ENCODE data around the gene DISC1. TPM values are rescaled to one million over a fixed set of nuclear protein-coding genes. Genes with fewer than 3 reads are reported as not detected.
"Not testable (repeated sequence)": the region's sequence is repeated elsewhere in the genome, so short reads cannot be mapped to it uniquely, and the experiment has no call there.

DISC1 gene
- total RNA-seq, 2 donors from 2014 or later = 3.9 to 8.2 TPM

GRCh38 chr1:231665726-231666125 lies 39.1 kb downstream of the DISC1 start:
- Mint-ChIP-seq H3K4me1 (peaks cover 6% of the 10 kb centered on the region), H3K27ac (no peak overlapping the region), H3K4me3 (no peak overlapping the region), H3K9me3 (peaks cover 10% of the 10 kb centered on the region), H3K36me3 (ENCODE audit: low read depth) (no peaks in the 10 kb centered on the region), H3K27me3 (no peaks in the 10 kb centered on the region)
- ATAC-seq (replicated peaks) = no peak

DNA sequence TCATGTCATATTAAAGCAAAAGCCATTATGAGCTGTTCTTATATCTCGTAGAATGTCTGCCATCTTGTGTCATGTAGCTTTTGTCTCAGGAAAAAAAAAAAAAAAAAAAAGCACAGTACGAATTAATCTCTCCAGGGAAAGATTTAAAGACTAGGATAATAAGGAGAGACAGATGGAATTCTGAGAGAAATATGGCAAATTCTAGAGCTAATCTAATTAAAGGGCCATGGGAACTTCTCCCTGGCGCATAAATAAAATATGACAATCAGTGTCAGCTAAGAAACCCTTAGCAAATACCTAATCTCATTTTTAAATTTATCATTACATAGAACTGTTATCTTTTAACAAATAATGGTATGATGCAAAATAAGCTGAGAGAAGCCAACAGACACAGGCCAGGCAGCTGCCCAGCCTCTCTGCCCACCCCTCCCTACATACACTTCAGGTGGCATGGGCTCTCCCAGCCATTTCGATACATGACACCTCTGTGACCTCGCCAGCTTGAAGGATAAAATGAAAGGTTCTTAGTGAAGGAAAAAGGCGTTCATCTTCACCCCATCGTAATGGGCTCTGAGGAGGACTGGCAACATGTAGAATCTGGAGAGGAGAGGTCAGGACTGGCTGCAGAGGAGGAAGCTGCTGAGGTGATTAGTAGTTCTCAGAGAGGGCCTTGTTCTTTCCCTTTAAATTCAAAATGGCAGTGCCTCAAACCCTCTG lies 39.8 kb downstream of the DISC1 start:
- no peak for ATAC-seq (replicated peaks)
- Mint-ChIP-seq H3K4me3 (no peak overlapping the region), H3K4me1 (peaks cover 6% of the 10 kb centered on the region), H3K9me3 (peaks cover 8% of the 10 kb centered on the region), H3K27ac (no peak overlapping the region), H3K36me3 (ENCODE audit: low read depth) (no peaks in the 10 kb centered on the region), H3K27me3 (no peaks in the 10 kb centered on the region)

GRCh38 chr1:231666937-231667608 lies 40.5 kb downstream of the DISC1 start:
- Mint-ChIP-seq H3K27ac (no peak overlapping the region), H3K4me3 (no peak overlapping the region), H3K36me3 (ENCODE audit: low read depth) (no peaks in the 10 kb centered on the region), H3K4me1 (peaks cover 7% of the 10 kb centered on the region), H3K9me3 (peaks cover 6% of the 10 kb centered on the region), H3K27me3 (no peaks in the 10 kb centered on the region)
- ATAC-seq (replicated peaks) = no peak

DNA sequence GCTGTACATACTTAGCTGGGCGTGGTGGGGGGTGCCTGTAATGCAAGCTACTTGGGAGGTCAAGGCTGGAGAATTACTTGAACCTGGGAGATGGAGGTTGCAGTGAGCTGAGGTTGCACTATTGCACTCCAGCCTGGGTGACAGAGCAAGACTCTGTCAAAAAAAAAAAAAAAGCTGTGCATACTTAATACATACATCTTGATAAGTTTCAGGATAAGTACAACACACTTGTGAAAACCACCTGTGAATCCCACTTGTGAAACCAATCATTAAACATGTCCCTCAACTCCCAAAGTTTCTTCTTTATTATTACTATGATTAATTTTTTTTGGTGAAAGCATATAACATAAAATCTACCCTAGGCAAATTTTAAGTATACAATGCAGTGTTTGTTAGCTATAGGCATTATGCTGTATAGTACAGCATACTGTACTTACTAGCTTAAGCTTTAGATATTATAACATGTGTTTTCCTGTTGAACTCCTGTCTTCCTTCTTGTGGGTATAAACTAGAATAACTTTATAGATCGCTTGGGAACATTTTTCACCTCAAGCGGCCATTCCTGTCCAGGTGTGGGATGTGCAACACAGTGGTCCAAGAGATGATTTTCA lies 41.4 kb downstream of the DISC1 start:
- Mint-ChIP-seq H3K27ac (no peak overlapping the region), H3K27me3 (no peaks in the 10 kb centered on the region), H3K4me1 (peaks cover 12% of the 10 kb centered on the region), H3K4me3 (no peak overlapping the region), H3K9me3 (peaks cover 6% of the 10 kb centered on the region), H3K36me3 (ENCODE audit: low read depth) (no peaks in the 10 kb centered on the region)
- no peak for ATAC-seq (replicated peaks)

DNA sequence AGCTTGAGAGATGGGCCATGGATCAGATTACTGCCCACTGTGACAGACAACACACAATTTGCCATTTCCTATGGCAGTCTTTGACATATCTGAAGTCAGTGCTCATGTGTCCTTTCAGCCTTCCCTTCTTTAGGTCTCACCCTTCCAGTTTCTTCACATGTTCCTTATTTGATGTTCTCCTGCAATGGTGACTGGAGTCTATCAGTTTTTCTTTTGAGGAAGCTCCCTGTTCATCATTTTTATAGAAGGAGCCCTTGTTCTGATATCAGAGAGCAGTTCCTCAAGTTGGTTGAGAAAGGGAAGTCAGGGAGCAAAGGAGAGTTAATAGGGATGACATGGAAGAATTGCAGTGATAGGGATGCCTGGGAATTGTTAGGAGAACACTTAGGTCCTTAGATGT lies 42.2 kb downstream of the DISC1 start:
- Mint-ChIP-seq H3K27ac (no peak overlapping the region), H3K27me3 (no peaks in the 10 kb centered on the region), H3K4me1 (peaks cover 12% of the 10 kb centered on the region), H3K36me3 (ENCODE audit: low read depth) (no peaks in the 10 kb centered on the region), H3K4me3 (no peak overlapping the region), H3K9me3 (peaks cover 6% of the 10 kb centered on the region)
- ATAC-seq (replicated peaks) = no peak

- peaks cover 12% of the 10 kb centered on the region for H3K4me1 Mint-ChIP-seq
- not testable (repeated sequence) for H3K27ac Mint-ChIP-seq; ATAC-seq (replicated peaks); H3K27me3 Mint-ChIP-seq; H3K36me3 Mint-ChIP-seq (ENCODE audit: low read depth); H3K9me3 Mint-ChIP-seq; H3K4me3 Mint-ChIP-seq
Observed at GRCh38 chr1:231669864-231670621, 43.5 kb downstream of the DISC1 start.

DNA sequence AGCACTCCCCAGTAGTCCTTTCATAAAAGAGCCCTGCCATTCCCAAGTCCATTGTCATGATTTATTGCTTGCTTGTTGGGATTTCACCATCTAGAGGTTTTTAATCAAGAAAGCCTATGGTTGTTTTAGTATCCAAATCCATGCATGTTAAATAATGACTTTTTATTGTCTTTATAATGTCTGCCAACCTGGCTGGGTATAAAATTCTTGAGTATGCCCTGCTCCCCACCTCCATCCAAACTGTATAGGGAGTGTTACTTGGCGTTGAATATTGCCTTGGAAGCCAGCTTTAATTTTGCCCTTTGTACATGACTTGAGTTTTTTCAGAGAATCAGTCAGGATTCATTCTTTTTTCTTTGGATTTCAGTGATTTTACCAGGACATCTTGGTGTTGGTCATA lies 44.2 kb downstream of the DISC1 start:
- Mint-ChIP-seq H3K27ac (no peak overlapping the region), H3K4me1 (peaks cover 10% of the 10 kb centered on the region)
- no peak for ATAC-seq (replicated peaks)

DNA sequence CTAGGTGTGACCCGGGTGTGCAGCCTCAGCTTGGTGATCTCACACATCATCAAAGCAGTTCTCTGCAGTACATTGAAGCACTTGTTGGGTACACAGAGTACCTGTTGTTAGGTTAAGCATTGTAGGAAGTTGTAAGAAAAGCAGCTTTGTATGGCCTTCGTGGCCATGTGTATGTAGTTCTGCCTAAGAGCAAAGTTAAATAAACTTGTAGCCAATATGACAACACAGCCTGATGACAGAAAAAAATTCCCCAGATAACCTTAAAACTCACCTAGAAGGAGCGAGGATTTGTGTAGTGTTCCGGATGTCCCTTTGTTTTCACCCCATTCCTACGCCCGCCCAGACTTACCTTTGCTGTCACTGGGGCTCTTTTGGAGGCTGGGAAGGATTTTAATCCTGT lies 48.0 kb downstream of the DISC1 start:
- no peak overlapping the region for H3K27ac Mint-ChIP-seq

More for the DNA sequence above, 44.2 kb downstream of the DISC1 start:
- Mint-ChIP-seq H3K27me3 (no peaks in the 10 kb centered on the region), H3K9me3 (peaks cover 6% of the 10 kb centered on the region), H3K36me3 (ENCODE audit: low read depth) (no peaks in the 10 kb centered on the region), H3K4me3 (no peak overlapping the region)

GRCh38 chr1:231676487-231676886 lies 49.9 kb downstream of the DISC1 start:
- Mint-ChIP-seq H3K4me1 (peaks cover 6% of the 10 kb centered on the region), H3K27ac (no peak overlapping the region), H3K4me3 (no peak overlapping the region), H3K36me3 (ENCODE audit: low read depth) (no peaks in the 10 kb centered on the region), H3K27me3 (no peaks in the 10 kb centered on the region), H3K9me3 (no peaks in the 10 kb centered on the region)
- no peak for ATAC-seq (replicated peaks)

More for the DNA sequence above, 48.0 kb downstream of the DISC1 start:
- Mint-ChIP-seq H3K36me3 (ENCODE audit: low read depth) (no peaks in the 10 kb centered on the region), H3K27me3 (no peaks in the 10 kb centered on the region), H3K4me1 (peaks cover 6% of the 10 kb centered on the region), H3K4me3 (no peak overlapping the region), H3K9me3 (peaks cover 6% of the 10 kb centered on the region)
- no peak for ATAC-seq (replicated peaks)

GRCh38 chr1:231677442-231677841 lies 50.9 kb downstream of the DISC1 start:
- H3K27me3 Mint-ChIP-seq = no peaks in the 10 kb centered on the region
- no peak overlapping the region for H3K4me3 Mint-ChIP-seq
- H3K27ac Mint-ChIP-seq = no peak overlapping the region
- no peaks in the 10 kb centered on the region for H3K36me3 Mint-ChIP-seq (ENCODE audit: low read depth)
- no peak for ATAC-seq (replicated peaks)
- peaks cover under 1% of the 10 kb centered on the region for H3K4me1 Mint-ChIP-seq
- no peaks in the 10 kb centered on the region for H3K9me3 Mint-ChIP-seq

GRCh38 chr1:231678011-231678432 lies 51.4 kb downstream of the DISC1 start:
- Mint-ChIP-seq H3K27me3 (no peaks in the 10 kb centered on the region), H3K4me1 (no peaks in the 10 kb centered on the region), H3K4me3 (no peak overlapping the region), H3K27ac (no peak overlapping the region), H3K36me3 (ENCODE audit: low read depth) (no peaks in the 10 kb centered on the region), H3K9me3 (no peaks in the 10 kb centered on the region)
- ATAC-seq (replicated peaks) = no peak

DNA sequence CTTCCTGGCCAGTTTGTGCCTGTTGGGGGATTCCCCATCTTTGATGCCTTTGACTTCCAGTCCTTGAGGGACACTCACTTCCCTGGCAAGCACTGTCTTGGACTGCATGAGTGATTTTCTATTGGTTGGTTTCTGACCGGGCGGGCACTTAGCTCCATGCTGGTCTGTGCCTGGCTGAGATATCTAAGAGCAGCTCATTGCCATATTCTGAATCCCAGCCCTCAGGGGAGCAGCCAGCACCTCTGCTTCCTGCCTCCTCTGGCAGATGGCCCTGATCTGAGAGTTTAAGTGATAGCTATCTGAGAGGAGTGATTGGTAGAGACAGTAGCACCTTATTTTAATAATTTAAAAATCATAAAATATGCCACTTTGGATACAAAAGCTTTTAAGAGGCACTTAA lies 52.5 kb downstream of the DISC1 start:
- Mint-ChIP-seq H3K36me3 (ENCODE audit: low read depth) (no peaks in the 10 kb centered on the region), H3K9me3 (no peaks in the 10 kb centered on the region), H3K4me3 (no peak overlapping the region), H3K27ac (no peak overlapping the region), H3K4me1 (no peaks in the 10 kb centered on the region), H3K27me3 (no peaks in the 10 kb centered on the region)
- ATAC-seq (replicated peaks) = no peak

GRCh38 chr1:231681006-231681405 lies 54.4 kb downstream of the DISC1 start:
- no peak overlapping the region for H3K27ac Mint-ChIP-seq
- H3K4me3 Mint-ChIP-seq = no peak overlapping the region
- no peaks in the 10 kb centered on the region for H3K36me3 Mint-ChIP-seq (ENCODE audit: low read depth)
- H3K4me1 Mint-ChIP-seq = no peaks in the 10 kb centered on the region
- H3K9me3 Mint-ChIP-seq = no peaks in the 10 kb centered on the region
- no peak for ATAC-seq (replicated peaks)
- no peaks in the 10 kb centered on the region for H3K27me3 Mint-ChIP-seq

GRCh38 chr1:231682779-231683178 lies 56.2 kb downstream of the DISC1 start:
- Mint-ChIP-seq H3K27me3 (no peaks in the 10 kb centered on the region), H3K9me3 (peaks cover 3% of the 10 kb centered on the region), H3K36me3 (ENCODE audit: low read depth) (no peaks in the 10 kb centered on the region), H3K4me3 (no peak overlapping the region), H3K4me1 (no peaks in the 10 kb centered on the region), H3K27ac (no peak overlapping the region)
- ATAC-seq (replicated peaks) = no peak
